Brain microvascular endothelial cell (primary cell): Measurements from ENCODE around the gene RAP1GAP.

ENCODE experiments used
- DNase-seq: peaks from one replicate; pipeline ENCODE4 v3.0.0-alpha.2; 2020
- H3K27ac ChIP-seq: fragments of 250-450 bp; sonication (Bioruptor Pico); 2 replicates; pipeline ENCODE4 v1.5.1; 2020; ENCODE audit warnings: mild to moderate bottlenecking, moderate library complexity
- H3K27me3 ChIP-seq: fragments of 250-450 bp; sonication (Bioruptor Pico); replicated peaks from 2 replicates; pipeline ENCODE4 v1.5.1; 2020; ENCODE audit warnings: mild to moderate bottlenecking
- H3K36me3 ChIP-seq: fragments of 250-450 bp; sonication (Bioruptor Pico); replicated peaks from 2 replicates; pipeline ENCODE4 v1.5.1; 2020; ENCODE audit warnings: mild to moderate bottlenecking
- H3K4me3 ChIP-seq: 2 replicates; pipeline ENCODE4 v1.5.1; 2011; ENCODE audit warnings: low read depth, mild to moderate bottlenecking, control low read depth, low read length, moderate library complexity
- in situ Hi-C: cut with HindIII; loops from 2 replicates; pipeline ENCODE4 v1.10.0; 2017; ENCODE audit warnings: low sequenced_read_pairs, low pct_ligation_motif_present
- TF ChIP-seq, protein P1 (sequence below): IDR thresholded peaks from 2 replicates; pipeline ENCODE4 v1.5.1; 2011; ENCODE audit warnings: low read depth, mild to moderate bottlenecking, moderate library complexity, low read length, control low read depth, inconsistent platforms; ENCODE audit errors: missing control alignments

Gene RAP1GAP

DNA sequence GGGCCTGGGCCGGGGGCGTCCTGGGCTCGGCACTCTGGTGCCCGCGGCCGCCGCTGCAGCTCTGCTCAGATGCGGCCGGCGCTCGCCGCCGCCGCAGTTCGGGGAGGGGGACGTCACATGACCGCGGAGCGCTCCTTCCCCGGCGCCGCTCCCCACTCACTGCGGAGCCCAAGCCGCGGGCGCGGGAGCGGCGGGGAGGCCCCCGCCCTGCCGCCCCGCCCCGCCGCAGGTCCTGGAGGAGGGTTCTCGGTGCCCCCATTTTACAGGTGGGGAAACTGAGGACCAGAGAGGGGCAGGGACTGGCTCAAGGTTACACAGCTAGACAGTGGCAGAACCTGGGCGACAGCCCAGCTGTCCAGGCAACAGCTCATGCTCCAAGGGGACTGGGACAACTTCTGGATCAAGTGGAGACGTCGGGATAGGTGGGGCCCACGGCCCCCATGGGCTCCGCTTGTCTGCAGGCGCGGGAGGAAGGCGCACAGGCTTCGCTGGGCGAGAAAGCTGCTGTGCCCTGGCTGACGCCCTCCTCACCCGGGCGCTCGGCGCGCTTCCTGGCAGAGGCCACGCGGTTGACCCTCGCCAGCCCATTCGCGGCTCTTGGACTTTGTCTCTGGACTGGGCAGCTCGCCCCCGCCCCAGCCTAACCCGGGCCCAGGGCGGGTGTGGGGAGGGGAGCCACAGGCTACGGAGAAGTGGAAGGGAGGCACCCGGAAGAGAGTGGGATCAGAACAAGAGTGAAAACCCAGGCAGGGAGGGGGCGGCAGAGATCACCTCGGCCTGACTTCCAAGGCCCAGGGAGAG lies at the start of gene RAP1GAP:
Gene RAP1GAP, minus strand, starts transcription at position 100 of the 801 bp plus-strand sequence. CDS start 49,325 bp downstream, outside the sequence.
- Histone ChIP-seq H3K36me3 (no peaks in the 10 kb centered on the region), H3K4me3 (peak within 1 kb of the TSS; percentile 17), H3K27me3 (peaks cover 42% of the 10 kb centered on the region), H3K27ac (no peak within 1 kb of the TSS)
- DNase-seq, result no peak
- in situ Hi-C loops, result no loop called here
- TF ChIP-seq, protein P1, sequence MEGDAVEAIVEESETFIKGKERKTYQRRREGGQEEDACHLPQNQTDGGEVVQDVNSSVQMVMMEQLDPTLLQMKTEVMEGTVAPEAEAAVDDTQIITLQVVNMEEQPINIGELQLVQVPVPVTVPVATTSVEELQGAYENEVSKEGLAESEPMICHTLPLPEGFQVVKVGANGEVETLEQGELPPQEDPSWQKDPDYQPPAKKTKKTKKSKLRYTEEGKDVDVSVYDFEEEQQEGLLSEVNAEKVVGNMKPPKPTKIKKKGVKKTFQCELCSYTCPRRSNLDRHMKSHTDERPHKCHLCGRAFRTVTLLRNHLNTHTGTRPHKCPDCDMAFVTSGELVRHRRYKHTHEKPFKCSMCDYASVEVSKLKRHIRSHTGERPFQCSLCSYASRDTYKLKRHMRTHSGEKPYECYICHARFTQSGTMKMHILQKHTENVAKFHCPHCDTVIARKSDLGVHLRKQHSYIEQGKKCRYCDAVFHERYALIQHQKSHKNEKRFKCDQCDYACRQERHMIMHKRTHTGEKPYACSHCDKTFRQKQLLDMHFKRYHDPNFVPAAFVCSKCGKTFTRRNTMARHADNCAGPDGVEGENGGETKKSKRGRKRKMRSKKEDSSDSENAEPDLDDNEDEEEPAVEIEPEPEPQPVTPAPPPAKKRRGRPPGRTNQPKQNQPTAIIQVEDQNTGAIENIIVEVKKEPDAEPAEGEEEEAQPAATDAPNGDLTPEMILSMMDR, result peak; percentile 26

DNA sequence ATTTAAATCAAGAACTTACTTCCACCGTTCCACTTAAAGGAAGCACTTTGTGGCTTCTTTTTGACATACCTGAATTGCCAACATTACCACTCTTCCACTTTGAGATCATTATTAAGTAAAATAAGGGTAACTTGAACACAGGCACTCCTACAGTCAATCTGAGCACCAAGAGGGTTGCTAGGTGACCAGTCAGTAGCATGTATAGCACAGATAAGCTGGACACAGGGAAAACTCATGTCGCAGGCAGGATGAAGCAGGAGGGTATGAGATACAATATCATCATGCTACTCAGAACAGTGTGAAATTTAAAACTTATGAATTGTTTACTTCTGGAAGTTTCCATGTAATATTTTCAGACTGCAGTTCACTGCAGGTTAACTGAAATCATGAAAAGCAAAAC lies 47.0 kb upstream of the RAP1GAP start:
- no peak overlapping the region for H3K4me3 ChIP-seq

DNA sequence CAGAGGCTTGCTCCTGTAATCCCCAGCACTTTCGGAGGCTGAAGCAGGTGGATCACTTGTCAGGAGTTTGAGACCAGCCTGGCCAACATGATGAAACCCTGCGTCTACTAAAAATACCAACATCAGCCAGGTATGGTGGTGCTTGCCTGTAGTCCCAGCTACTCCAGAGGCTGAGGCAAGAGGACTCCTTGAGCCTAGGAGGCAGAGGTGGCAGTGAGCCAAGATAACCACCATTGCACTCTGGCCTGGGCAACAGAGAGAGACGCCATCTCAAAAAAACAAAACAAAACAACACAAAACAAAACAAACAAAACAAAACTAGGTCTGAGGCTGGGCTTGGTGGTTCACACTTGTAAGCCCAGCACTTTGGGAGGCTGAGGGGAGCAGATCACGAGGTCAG lies 38.7 kb upstream of the RAP1GAP start:
- in situ Hi-C loops, result no loop called here
- DNase-seq, result no peak
- Histone ChIP-seq H3K27ac (no peak overlapping the region), H3K27me3 (no peaks in the 10 kb centered on the region), H3K36me3 (peaks cover 30% of the 10 kb centered on the region), H3K4me3 (no peak overlapping the region)
- TF ChIP-seq, protein P1, result no peak

More for the DNA sequence above, 47.0 kb upstream of the RAP1GAP start:
- H3K27ac ChIP-seq, result no peak overlapping the region
- DNase-seq, result no peak
- H3K27me3 ChIP-seq, result no peaks in the 10 kb centered on the region
- TF ChIP-seq, protein P1, result no peak
- H3K36me3 ChIP-seq, result peaks cover 70% of the 10 kb centered on the region
- in situ Hi-C loops, result no loop called here

DNA sequence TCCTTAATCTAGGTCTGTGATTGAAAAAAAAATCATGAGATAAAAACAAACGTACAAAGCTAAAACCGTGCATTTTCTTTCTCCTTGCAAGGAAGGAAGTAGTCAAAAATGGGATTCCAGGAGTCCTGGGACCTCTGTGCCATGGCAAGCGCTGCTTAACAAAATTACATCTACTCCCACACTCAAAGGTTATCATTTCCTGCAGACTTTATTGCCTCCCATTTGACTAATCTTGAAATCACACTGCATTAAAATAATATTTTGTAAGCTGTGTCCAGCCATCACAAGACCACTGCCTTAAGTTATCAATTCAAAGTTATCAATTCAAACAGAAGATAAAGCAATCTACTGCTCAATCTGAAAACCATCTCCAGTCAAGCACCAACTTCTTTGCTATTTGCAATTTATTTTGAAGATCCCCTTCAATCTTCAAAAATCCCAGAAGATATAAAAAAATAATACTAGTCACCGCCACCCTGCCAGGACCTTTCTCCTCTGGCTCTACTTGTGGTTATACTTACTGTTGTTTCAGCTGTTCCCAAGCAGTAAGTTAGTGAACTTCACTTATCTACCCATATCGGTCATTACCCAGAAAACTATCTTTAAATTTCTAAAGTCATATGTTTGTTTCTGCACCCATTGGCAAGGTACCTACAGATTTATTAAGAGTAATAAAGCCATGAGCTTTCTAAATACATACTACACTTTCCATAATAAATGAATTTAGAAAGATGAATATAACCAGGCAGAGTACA lies 38.1 kb upstream of the RAP1GAP start:
- Histone ChIP-seq H3K36me3 (peaks cover 35% of the 10 kb centered on the region), H3K27ac (no peak overlapping the region), H3K4me3 (no peak overlapping the region), H3K27me3 (no peaks in the 10 kb centered on the region)
- TF ChIP-seq, protein P1, result no peak
- DNase-seq, result peak; percentile 39
- in situ Hi-C loops, result no loop called here

DNA sequence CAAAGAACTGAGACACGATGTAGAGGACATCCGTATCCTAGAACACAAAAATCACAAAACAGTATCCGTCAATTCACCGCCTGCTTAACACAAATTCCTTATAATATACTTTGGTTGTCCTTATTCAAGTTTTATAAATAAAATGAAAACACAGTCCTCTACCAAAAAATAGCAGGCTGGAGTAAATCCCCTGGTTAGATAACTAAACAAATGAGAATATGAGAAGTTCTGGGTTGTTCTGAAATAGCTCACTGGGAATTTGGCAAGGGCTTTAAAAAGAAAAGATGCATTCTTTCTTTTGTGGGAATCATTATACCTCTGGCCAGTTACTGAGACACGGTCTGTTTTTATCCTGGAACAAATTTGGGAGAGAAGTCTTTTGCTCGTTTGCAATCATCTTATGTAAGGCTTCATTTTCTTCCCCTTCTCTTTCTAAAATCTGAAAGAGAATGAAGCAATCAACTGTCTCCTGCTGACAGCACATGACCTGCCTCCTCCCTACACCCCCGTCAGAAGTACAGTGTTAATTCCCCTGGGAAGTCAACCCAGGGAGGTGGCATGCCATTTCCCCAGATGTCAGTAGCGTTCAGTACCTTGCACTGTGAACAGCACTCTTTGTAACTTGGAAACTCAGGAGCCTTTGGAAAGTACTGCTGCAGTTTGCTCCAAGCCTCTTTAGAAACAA lies 37.1 kb upstream of the RAP1GAP start:
- DNase-seq, result peak; percentile 29
- H3K36me3 ChIP-seq, result peaks cover 31% of the 10 kb centered on the region
- TF ChIP-seq, protein P1, result no peak
- no peaks in the 10 kb centered on the region for H3K27me3 ChIP-seq
- no peak overlapping the region for H3K4me3 ChIP-seq
- in situ Hi-C loops, result no loop called here
- H3K27ac ChIP-seq, result no peak overlapping the region
